GM19455 (cell line): Measurements from ENCODE around the gene OR8H1.

Source experiments
- ATAC-seq: cut with Tn5 transposase; IDR thresholded peaks from one replicate; pipeline ENCODE4 v1.9.1; 2021; ENCODE audit not compliant: unreplicated experiment

OR8H1 gene

GRCh38 chr11:56292154-56292553 lies at the start of gene OR8H1:
OR8H1 (minus strand) TSS chr11:56292254; CDS start chr11:56291062, 1,192 bp downstream.
- ATAC-seq: no peak

- no peak for ATAC-seq
Observed at GRCh38 chr11:56340289-56340688, 48.2 kb upstream of the OR8H1 start.

- ATAC-seq: no peak
Observed at GRCh38 chr11:56333156-56333555, 41.1 kb upstream of the OR8H1 start.

GRCh38 chr11:56331861-56332491 lies 39.9 kb upstream of the OR8H1 start:
- ATAC-seq: no peak

GRCh38 chr11:56314844-56315243 lies 22.8 kb upstream of the OR8H1 start, which contains the start of gene OR8K3:
OR8K3 (plus strand) TSS chr11:56315144; CDS start chr11:56318307, 3,163 bp downstream.
- no peak for ATAC-seq

- no peak for ATAC-seq
Observed at GRCh38 chr11:56307836-56308235, 15.8 kb upstream of the OR8H1 start.

GRCh38 chr11:56296898-56297297 lies 4.8 kb upstream of the OR8H1 start:
- ATAC-seq: no peak

GRCh38 chr11:56273854-56274253 lies 18.2 kb downstream of the OR8H1 start, which contains the start of gene OR5T1:
OR5T1 (plus strand) TSS chr11:56274154; CDS start chr11:56275639, 1,485 bp downstream.
- ATAC-seq: no peak

GRCh38 chr11:56271092-56271491 lies 21.0 kb downstream of the OR8H1 start:
- no peak for ATAC-seq

GRCh38 chr11:56251954-56252353 lies 40.1 kb downstream of the OR8H1 start, which contains the start of gene OR5T3:
OR5T3 (plus strand) TSS chr11:56252254; CDS start chr11:56252254, 0 bp downstream.
- ATAC-seq: no peak
